NCI-H1048 (cell line): ENCODE data around the gene IMPACT.

ENCODE experiments used
- DNase-seq: peaks from one replicate; lab custom pipeline; 2025; lab: John Stamatoyannopoulos, UW

The IMPACT gene

GRCh38 chr18:24426398-24427294, at the start of gene IMPACT:
Gene IMPACT (plus strand): TSS chr18:24426670. CDS start chr18:24426757, 87 bp downstream.
- no peak for DNase-seq

- DNase-seq, result no peak
Observed at GRCh38 chr18:24378598-24378997, 47.9 kb upstream of the IMPACT start.

- DNase-seq, result no peak
Observed at GRCh38 chr18:24380163-24380747, 46.2 kb upstream of the IMPACT start.

- DNase-seq, result no peak
Observed at GRCh38 chr18:24381126-24381525, 45.3 kb upstream of the IMPACT start.

- DNase-seq, result no peak
Observed at GRCh38 chr18:24386681-24387080, 39.8 kb upstream of the IMPACT start.

GRCh38 chr18:24388957-24389356, 37.5 kb upstream of the IMPACT start:
- no peak for DNase-seq

GRCh38 chr18:24395049-24395795, 31.2 kb upstream of the IMPACT start:
- no peak for DNase-seq

GRCh38 chr18:24396082-24396633, 30.3 kb upstream of the IMPACT start:
- DNase-seq, result no peak

- DNase-seq, result peak; percentile 36
Observed at GRCh38 chr18:24397131-24397693, 29.3 kb upstream of the IMPACT start.

- peak; percentile 78 for DNase-seq
Observed at GRCh38 chr18:24397694-24398368, 28.6 kb upstream of the IMPACT start, which contains the start of gene OSBPL1A. Gene OSBPL1A (minus strand): TSS chr18:24397824. CDS start chr18:24377533, 20,291 bp downstream.

GRCh38 chr18:24398540-24398939, 27.9 kb upstream of the IMPACT start:
- DNase-seq, result no peak

- no peak for DNase-seq
Observed at GRCh38 chr18:24400587-24400986, 25.9 kb upstream of the IMPACT start.

GRCh38 chr18:24402209-24402785, 24.2 kb upstream of the IMPACT start:
- DNase-seq, result no peak

- DNase-seq, result no peak
Observed at GRCh38 chr18:24403076-24403475, 23.4 kb upstream of the IMPACT start.

- DNase-seq, result no peak
Observed at GRCh38 chr18:24404591-24404990, 21.9 kb upstream of the IMPACT start.

GRCh38 chr18:24408496-24408895, 18.0 kb upstream of the IMPACT start:
- no peak for DNase-seq

GRCh38 chr18:24413148-24413547, 13.3 kb upstream of the IMPACT start:
- DNase-seq, result no peak

GRCh38 chr18:24414349-24415003, 12.0 kb upstream of the IMPACT start:
- DNase-seq, result no peak

GRCh38 chr18:24417480-24417879, 9.0 kb upstream of the IMPACT start:
- no peak for DNase-seq

GRCh38 chr18:24420551-24420950, 5.9 kb upstream of the IMPACT start:
- no peak for DNase-seq
